ENCODE data around the gene LRBA. TPM values are rescaled to one million over a fixed set of nuclear protein-coding genes. Genes with fewer than 3 reads are reported as not detected.

Gene LRBA
- total RNA-seq, 4 donors from 2014 or later = 28.0 to 51.5 (median 30.9) TPM

GRCh38 chr4:150976478-150977118, 38.5 kb downstream of the LRBA start:
- TF ChIP-seq CTCF (IDR thresholded peaks at IDR 0.05) = no peak
- ATAC-seq (ENCODE audit: low FRiP score) (no peak), DNase-seq (ENCODE audit: low spot score) (no peak)

GRCh38 chr4:150974750-150975149, 40.3 kb downstream of the LRBA start:
- no peak for TF ChIP-seq CTCF (IDR thresholded peaks at IDR 0.05)
- ATAC-seq (ENCODE audit: low FRiP score) (no peak), DNase-seq (ENCODE audit: low spot score) (no peak)

GRCh38 chr4:150974252-150974640, 40.8 kb downstream of the LRBA start:
- DNase-seq (ENCODE audit: low spot score) = no peak
- no peak for TF ChIP-seq CTCF (IDR thresholded peaks at IDR 0.05)
- no peak for ATAC-seq (ENCODE audit: low FRiP score)

GRCh38 chr4:150973626-150974251, 41.3 kb downstream of the LRBA start:
- no peak for TF ChIP-seq CTCF (IDR thresholded peaks at IDR 0.05)
- ATAC-seq (ENCODE audit: low FRiP score) = no peak
- DNase-seq (ENCODE audit: low spot score) = no peak

- no peak for TF ChIP-seq CTCF (IDR thresholded peaks at IDR 0.05)
- ATAC-seq (ENCODE audit: low FRiP score) (no peak), DNase-seq (ENCODE audit: low spot score) (no peak)
These were observed 42.5 kb downstream of the LRBA start for GRCh38 chr4:150972592-150972991.

GRCh38 chr4:150971901-150972300, 43.2 kb downstream of the LRBA start:
- ATAC-seq (ENCODE audit: low FRiP score) = no peak
- DNase-seq (ENCODE audit: low spot score) = no peak
- TF ChIP-seq CTCF (IDR thresholded peaks at IDR 0.05) = no peak

- no peak for DNase-seq (ENCODE audit: low spot score)
- TF ChIP-seq CTCF (IDR thresholded peaks at IDR 0.05) = no peak
- ATAC-seq (ENCODE audit: low FRiP score) = no peak
These were observed 44.4 kb downstream of the LRBA start for GRCh38 chr4:150970685-150971151.
